GM12878 (cell line): ENCODE results near the gene IGF2BP2. TPM values are rescaled to one million over a fixed set of nuclear protein-coding genes. Genes with fewer than 3 reads are reported as not detected.

Experiments
- ATAC-seq: fragments of 200-7000 bp; cut with Tn5 transposase; 3 replicates; pipeline ENCODE4 v1.9.1; 2020; ENCODE audit warnings: mild to moderate bottlenecking, moderate library complexity
- BruUV-seq: library from RNA; stranded (reverse); fragments of 400-500 nt; replicated peaks from 2 replicates; lab custom pipeline; 2021; lab: Mats Ljungman, UMichigan
- CTCF ChIA-PET: fragments of 300-600 bp; sonication (Branson Sonifier 250); formaldehyde crosslinking; extraction: SDS; loops from one replicate; lab custom pipeline; 2021; ENCODE audit warnings: inconsistent platforms; lab: Yijun Ruan, JAX
- POLR2A ChIA-PET: fragments of 350-600 bp; formaldehyde crosslinking; extraction: SDS; loops from one replicate; lab custom pipeline; 2021; ENCODE audit warnings: inconsistent platforms; lab: Charles Lee
- RAD21 ChIA-PET: fragments of 300-600 bp; sonication (Branson Sonifier 250); formaldehyde crosslinking; loops from one replicate; lab custom pipeline; 2023; ENCODE audit warnings: antibody characterized with exemption; ENCODE audit not compliant: unreplicated experiment; lab: Charles Lee
- SMC1A ChIA-PET: fragments of 300-600 bp; sonication (Branson Sonifier 250); formaldehyde crosslinking; loops from one replicate; lab custom pipeline; 2023; ENCODE audit not compliant: unreplicated experiment, uncharacterized antibody; lab: Charles Lee
- DNase-seq: peaks from one replicate; pipeline ENCODE4 v3.0.0-alpha.2; 2011; ENCODE audit warnings: low read depth, low spot score
- FAIRE-seq: peaks from 3 replicates; lab custom pipeline; 2011; peaks lifted over from hg19 to GRCh38; lab: Jason Lieb, UNC
- H2AFZ ChIP-seq: 2 replicates; pipeline ENCODE4 v1.6.0; 2011; ENCODE audit warnings: low read depth, low read length, control low read depth; ENCODE audit not compliant: control insufficient read depth
- H3K27ac ChIP-seq: 2 replicates; pipeline ENCODE4 v1.5.1; 2011; ENCODE audit warnings: control low read depth; ENCODE audit not compliant: control insufficient read depth, insufficient read depth
- H3K27me3 ChIP-seq, 2 experiments: replicated peaks in 1 of 2; 2 replicates each; pipeline versions ENCODE4 v1.6.0 to v1.6.1; 2011; ENCODE audit warnings: low read length in 1 of 2; ENCODE audit not compliant: control insufficient read depth in 2 of 2, insufficient read depth in 2 of 2
- H3K36me3 ChIP-seq, 2 experiments: 2 replicates each; pipeline ENCODE4 v1.5.1; 2011; ENCODE audit warnings: low read length in 1 of 2; ENCODE audit not compliant: control insufficient read depth in 2 of 2, insufficient read depth in 2 of 2
- H3K4me1 ChIP-seq: 2 replicates; pipeline ENCODE4 v1.6.1; 2011; ENCODE audit warnings: mild to moderate bottlenecking, low read length, moderate library complexity, mixed read lengths; ENCODE audit not compliant: control insufficient read depth, insufficient read depth
- H3K4me2 ChIP-seq: 2 replicates; pipeline ENCODE4 v1.6.0; 2011; ENCODE audit warnings: control low read depth; ENCODE audit not compliant: control insufficient read depth, insufficient read depth
- H3K4me3 ChIP-seq: fragments of 200-600 bp; sonication (generic); 2 replicates; pipeline ENCODE4 v1.5.1; 2016
- H3K79me2 ChIP-seq: 2 replicates; pipeline ENCODE4 v1.6.0; 2011; ENCODE audit warnings: low read length; ENCODE audit not compliant: control insufficient read depth, insufficient read depth
- H3K9ac ChIP-seq: 2 replicates; pipeline ENCODE4 v1.8.0; 2011; ENCODE audit warnings: low read length, control low read depth, mixed read lengths; ENCODE audit not compliant: control insufficient read depth, insufficient read depth
- H3K9me3 ChIP-seq: replicated peaks from 3 replicates; pipeline ENCODE4 v1.5.1; 2011; ENCODE audit warnings: mild to moderate bottlenecking, low read length; ENCODE audit not compliant: control insufficient read depth, insufficient read depth
- H4K20me1 ChIP-seq: 2 replicates; pipeline ENCODE4 v1.6.0; 2011; ENCODE audit not compliant: control insufficient read depth, insufficient read depth
- BCLAF1 ChIP-seq: fragments of 450-650 bp; IDR thresholded peaks from 2 replicates; pipeline ENCODE4 v1.6.1; 2017; ENCODE audit warnings: antibody characterized with exemption, mild to moderate bottlenecking, moderate library complexity
- BMI1 ChIP-seq: fragments of 450-650 bp; IDR thresholded peaks from 2 replicates; pipeline ENCODE4 v1.6.1; 2016; ENCODE audit warnings: mild to moderate bottlenecking, moderate library complexity, borderline replicate concordance
- CHD2 ChIP-seq: IDR thresholded peaks from 2 replicates; pipeline ENCODE4 v1.6.1; 2011; ENCODE audit warnings: low read depth, low read length, improper control_type of control experiment, borderline replicate concordance
- E4F1 ChIP-seq: fragments of 450-650 bp; IDR thresholded peaks from 2 replicates; pipeline ENCODE4 v1.6.1; 2018; ENCODE audit warnings: borderline replicate concordance, mild to moderate bottlenecking; ENCODE audit not compliant: partially characterized antibody
- IKZF2 ChIP-seq, 2 experiments: fragments of 450-650 bp; IDR thresholded peaks; 2 replicates each; pipeline ENCODE4 v1.6.1; 2017; ENCODE audit warnings: mild to moderate bottlenecking in 2 of 2, moderate library complexity in 2 of 2
- MEF2B ChIP-seq: fragments of 450-650 bp; IDR thresholded peaks from 2 replicates; pipeline ENCODE4 v1.6.1; 2018; ENCODE audit warnings: mild to moderate bottlenecking, moderate library complexity; ENCODE audit not compliant: partially characterized antibody, poor library complexity, severe bottlenecking
- MLLT1 ChIP-seq: fragments of 450-650 bp; IDR thresholded peaks from 2 replicates; pipeline ENCODE4 v1.6.1; 2016; ENCODE audit warnings: mild to moderate bottlenecking
- NFYB ChIP-seq: IDR thresholded peaks from 2 replicates; pipeline ENCODE4 v1.6.1; 2011; ENCODE audit warnings: low read depth, mild to moderate bottlenecking, low read length, improper control_type of control experiment, moderate library complexity; ENCODE audit not compliant: insufficient read depth
- PKNOX1 ChIP-seq: fragments of 450-650 bp; IDR thresholded peaks from 2 replicates; pipeline ENCODE4 v1.6.1; 2016; ENCODE audit warnings: mild to moderate bottlenecking
- RAD51 ChIP-seq: fragments of 450-650 bp; IDR thresholded peaks from 2 replicates; pipeline ENCODE4 v1.6.1; 2016; ENCODE audit warnings: moderate library complexity, mild to moderate bottlenecking, inconsistent platforms
- TCF7 ChIP-seq: IDR thresholded peaks from 2 replicates; pipeline ENCODE4 v1.6.1; 2014; ENCODE audit warnings: antibody characterized with exemption, borderline replicate concordance
- USF2 ChIP-seq: IDR thresholded peaks from 2 replicates; pipeline ENCODE4 v1.6.1; 2011; ENCODE audit warnings: low read depth, low read length, improper control_type of control experiment, borderline replicate concordance
- WGBS: methylation state at CpG from one replicate; pipeline ENCODE4 v1.1.6; 2016; ENCODE audit warnings: low lambda C conversion rate; ENCODE audit not compliant: insufficient replicate concordance, insufficient coverage; ENCODE audit errors: missing lambda C conversion rate; 5-methylcytosine and 5-hydroxymethylcytosine counted together
- in situ Hi-C: fragments of 300-500 bp; cut with MboI; formaldehyde crosslinking; loops from 9 replicates; pipeline ENCODE4 v1.14.3; 2018; ENCODE audit warnings: mixed read lengths
- intact Hi-C: fragments of 100-400 bp; cut with micrococcal nuclease; formaldehyde crosslinking; loops from one replicate; pipeline ENCODE4 v1.14.2; 2022; ENCODE audit not compliant: unreplicated experiment
- polyA plus RNA-seq, 11 experiments: library from polyadenylated mRNA; depleted of rRNA in 4 of 11; unstranded in 6 of 11; stranded (reverse) in 5 of 11; fragments of >200 nt; fragmentation: Nextera tagmentation in 4 of 11; fragmentation: Illumina TruSeq in 1 of 11; extraction: Ambion mirVana in 4 of 11; extraction: Trizol in 1 of 11; gene quantifications; 1 replicate in 1 of 11; 2 replicates in 10 of 11; pipeline versions ENCODE4 v1.2.1 to v1.2.3, GENCODE V29; 2011 to 2016; ENCODE audit warnings: inconsistent platforms in 2 of 11, missing spikeins in 2 of 11, low read depth in 1 of 11
- total RNA-seq, 4 experiments: library from RNA; depleted of rRNA in 3 of 4; stranded (reverse); fragments of >200 nt in 3 of 4; fragmentation: Illumina TruSeq in 1 of 4; extraction: Trizol in 1 of 4; gene quantifications; 2 replicates each; pipeline versions ENCODE4 v1.2.1 to v1.2.3, GENCODE V29; 2013 to 2021

Gene IGF2BP2
- total and polyA plus RNA-seq, 10 of the 15 experiments (the other 5 are each of a cell fraction or from before 2014, with no cell fraction given) = 0.25 to 0.72 TPM; not detected in 8

GRCh38 chr3:185764163-185764979 lies 60.5 kb downstream of the IGF2BP2 start:
- 27% methylated on average over 6 of the region's 6 CpGs for WGBS
- RAD21 ChIA-PET = interaction anchor here (0.6 to 1.4 kb wide), 5 partner anchors 19 to 155 kb away, joined by 3 to 4 read pairs (median 3); no protein-coding TSS in a partner anchor
- no peak overlapping the region for H3K4me3 ChIP-seq
- H3K79me2 ChIP-seq = no peaks in the 10 kb centered on the region
- no peak overlapping the region for H2AFZ ChIP-seq
- H3K4me2 ChIP-seq = no peak overlapping the region
- SMC1A ChIA-PET = interaction anchor here (1.1 to 6.3 kb wide), 4 partner anchors 11 to 104 kb away, joined by 3 to 39 read pairs (median 14); no protein-coding TSS in a partner anchor
- no peak for DNase-seq
- intact Hi-C loops (no loop called here), in situ Hi-C loops (no loop called here)
- no peaks in the 10 kb centered on the region for H4K20me1 ChIP-seq
- no peaks in the 10 kb centered on the region for H3K4me1 ChIP-seq
- no peak overlapping the region for H3K9ac ChIP-seq
- ATAC-seq = peak; percentile 73
- H3K36me3 ChIP-seq = no peaks in the 10 kb centered on the region
- POLR2A ChIA-PET = interaction anchor here (0.6 to 1.0 kb wide), 2 partner anchors 13 to 38 kb away, joined by 3 to 5 read pairs; no protein-coding TSS in a partner anchor
- H3K27me3 ChIP-seq = peaks cover 0 to 4% of the 10 kb centered on the region in 2 experiments; a peak in 3 of 4 replicates
- CTCF ChIA-PET = interaction anchor here (0.7 to 9.8 kb wide), 7 partner anchors 13 to 105 kb away, joined by 3 to 198 read pairs (median 4); no protein-coding TSS in a partner anchor
- BruUV-seq = no TSS peak
- H3K9me3 ChIP-seq = no peaks in the 10 kb centered on the region
- FAIRE-seq = no peak
- H3K27ac ChIP-seq = no peak overlapping the region
- TF ChIP-seq IKZF2 (IDR thresholded peaks at IDR 0.05) (no peak), MLLT1 (no peak), BCLAF1 (no peak), E4F1 (no peak), MEF2B (peak; percentile 13), CHD2 (no peak), PKNOX1 (peak; percentile 30; the same call in 1 of the 2 replicates), RAD51 (no peak), BMI1 (no peak), USF2 (no peak), NFYB (no peak), TCF7 (no peak)
